HL-60 (cell line): Measurements from ENCODE around the gene NTHL1.

Experiments
- GABPA ChIP-seq: IDR thresholded peaks from 2 replicates; pipeline ENCODE4 v1.6.1; 2012; ENCODE audit warnings: low read depth
- POLR2AphosphoS5 ChIP-seq: IDR thresholded peaks from 2 replicates; pipeline ENCODE4 v1.6.1; 2012; ENCODE audit warnings: low read depth
- REST ChIP-seq: IDR thresholded peaks from 2 replicates; pipeline ENCODE4 v1.6.1; 2012; ENCODE audit warnings: low read depth; ENCODE audit not compliant: insufficient replicate concordance
- TF ChIP-seq, protein P1 (sequence below): IDR thresholded peaks from one replicate; pipeline ENCODE4 v1.5.1; 2011; ENCODE audit warnings: low read length, control low read depth, inconsistent platforms; ENCODE audit not compliant: insufficient read depth

DNA sequence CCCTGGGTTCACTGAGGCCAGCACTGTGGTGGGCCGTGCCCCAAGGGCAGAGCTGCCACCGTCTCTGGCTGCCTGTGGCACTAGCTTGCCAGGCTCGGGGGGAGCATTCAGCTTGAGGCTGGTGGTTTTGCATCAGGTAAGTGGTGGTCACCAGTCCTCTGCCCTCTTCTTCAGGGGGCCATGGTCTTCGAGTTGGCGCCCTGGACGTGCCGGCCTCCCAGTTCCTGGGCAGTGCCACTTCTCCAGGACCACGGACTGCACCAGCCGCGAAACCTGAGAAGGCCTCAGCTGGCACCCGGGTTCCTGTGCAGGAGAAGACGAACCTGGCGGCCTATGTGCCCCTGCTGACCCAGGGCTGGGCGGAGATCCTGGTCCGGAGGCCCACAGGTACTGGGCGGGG lies 32.4 kb upstream of the NTHL1 start:
- no peak for TF ChIP-seq POLR2AphosphoS5
- TF ChIP-seq, protein P1, sequence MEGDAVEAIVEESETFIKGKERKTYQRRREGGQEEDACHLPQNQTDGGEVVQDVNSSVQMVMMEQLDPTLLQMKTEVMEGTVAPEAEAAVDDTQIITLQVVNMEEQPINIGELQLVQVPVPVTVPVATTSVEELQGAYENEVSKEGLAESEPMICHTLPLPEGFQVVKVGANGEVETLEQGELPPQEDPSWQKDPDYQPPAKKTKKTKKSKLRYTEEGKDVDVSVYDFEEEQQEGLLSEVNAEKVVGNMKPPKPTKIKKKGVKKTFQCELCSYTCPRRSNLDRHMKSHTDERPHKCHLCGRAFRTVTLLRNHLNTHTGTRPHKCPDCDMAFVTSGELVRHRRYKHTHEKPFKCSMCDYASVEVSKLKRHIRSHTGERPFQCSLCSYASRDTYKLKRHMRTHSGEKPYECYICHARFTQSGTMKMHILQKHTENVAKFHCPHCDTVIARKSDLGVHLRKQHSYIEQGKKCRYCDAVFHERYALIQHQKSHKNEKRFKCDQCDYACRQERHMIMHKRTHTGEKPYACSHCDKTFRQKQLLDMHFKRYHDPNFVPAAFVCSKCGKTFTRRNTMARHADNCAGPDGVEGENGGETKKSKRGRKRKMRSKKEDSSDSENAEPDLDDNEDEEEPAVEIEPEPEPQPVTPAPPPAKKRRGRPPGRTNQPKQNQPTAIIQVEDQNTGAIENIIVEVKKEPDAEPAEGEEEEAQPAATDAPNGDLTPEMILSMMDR: no peak
- TF ChIP-seq GABPA: no peak
- TF ChIP-seq REST: no peak
